Measurements from ENCODE around the gene KLHL4.

Gene KLHL4

GRCh38 chrX:87710580-87710979, 193.0 kb downstream of the KLHL4 start:
- H3K9ac ChIP-seq (ENCODE audit: low read length), result no peak overlapping the region
- no peaks in the 10 kb centered on the region for H3K36me3 ChIP-seq (ENCODE audit: control insufficient read depth, insufficient read depth, low read length, severe bottlenecking)
- no peak overlapping the region for H3K4me3 ChIP-seq (ENCODE audit: low read length)
- DNase-seq (ENCODE audit: low read depth), result no peak
- H3K4me1 ChIP-seq (ENCODE audit: control insufficient read depth, insufficient read depth, low read length), result no peaks in the 10 kb centered on the region
- H3K27me3 ChIP-seq (replicated peaks; ENCODE audit: control insufficient read depth, insufficient read depth, low read length), result no peaks in the 10 kb centered on the region
- H3K9me3 ChIP-seq (ENCODE audit: control insufficient read depth, low read length), result peaks cover 25% of the 10 kb centered on the region

All from adipocyte (in vitro differentiated cells).